Naive B cell (primary cell): ENCODE results near the gene KCNH3. TPM values are rescaled to one million over a fixed set of nuclear protein-coding genes. Genes with fewer than 3 reads are reported as not detected.
A peak's percentile ranks its signal among the peaks of the same experiment; 100 is the strongest.

Experiments
- ATAC-seq, 2 donors: fragments of 150-1000 bp; cut with Tn5 transposase; 2 replicates each; pipeline ENCODE4 v1.10.0; 2021; ENCODE audit warnings: low read depth in 2 of 2, mild to moderate bottlenecking in 2 of 2, moderate library complexity in 2 of 2
- DNase-seq: peaks from one replicate; pipeline ENCODE4 v3.0.0; 2022
- H3K27ac Mint-ChIP-seq, 6 donors: one replicate each; pipeline ENCODE4 v1.8.0; 2020 to 2022; ENCODE audit warnings: mild to moderate bottlenecking in 6 of 6, mixed read lengths in 6 of 6, moderate library complexity in 5 of 6, inconsistent platforms in 2 of 6
- H3K27me3 Mint-ChIP-seq, 3 donors: one replicate each; pipeline ENCODE4 v1.8.0; 2021 to 2022; ENCODE audit warnings: mixed read lengths in 3 of 3, mild to moderate bottlenecking in 1 of 3
- H3K36me3 Mint-ChIP-seq, 2 donors: one replicate each; pipeline ENCODE4 v1.8.0; 2020 to 2022; ENCODE audit warnings: mixed read lengths in 2 of 2, inconsistent platforms in 1 of 2, mild to moderate bottlenecking in 1 of 2
- H3K4me1 Mint-ChIP-seq, 3 donors: one replicate each; pipeline ENCODE4 v1.8.0; 2020 to 2022; ENCODE audit warnings: mixed read lengths in 3 of 3, inconsistent platforms in 1 of 3, mild to moderate bottlenecking in 1 of 3, moderate library complexity in 1 of 3
- H3K4me3 Mint-ChIP-seq, 8 donors: one replicate each; pipeline ENCODE4 v1.8.0; 2020 to 2022; ENCODE audit warnings: mild to moderate bottlenecking in 8 of 8, mixed read lengths in 8 of 8, moderate library complexity in 8 of 8, inconsistent platforms in 2 of 8
- H3K9me3 Mint-ChIP-seq, 7 donors: one replicate each; pipeline ENCODE4 v1.8.0; 2020 to 2022; ENCODE audit warnings: mixed read lengths in 7 of 7, mild to moderate bottlenecking in 5 of 7, inconsistent platforms in 2 of 7, moderate library complexity in 1 of 7
- polyA plus RNA-seq, 6 donors: library from polyadenylated mRNA; unstranded; fragments of 300-500 nt; fragmentation: Illumina TruSeq; gene quantifications; one replicate each; pipeline ENCODE4 v1.2.3, GENCODE V29; 2021; ENCODE audit warnings: low read depth in 6 of 6

The KCNH3 gene
- polyA plus RNA-seq, 6 donors from 2014 or later: 0.09 to 0.33 (median 0.18) TPM; not detected in 3

DNA sequence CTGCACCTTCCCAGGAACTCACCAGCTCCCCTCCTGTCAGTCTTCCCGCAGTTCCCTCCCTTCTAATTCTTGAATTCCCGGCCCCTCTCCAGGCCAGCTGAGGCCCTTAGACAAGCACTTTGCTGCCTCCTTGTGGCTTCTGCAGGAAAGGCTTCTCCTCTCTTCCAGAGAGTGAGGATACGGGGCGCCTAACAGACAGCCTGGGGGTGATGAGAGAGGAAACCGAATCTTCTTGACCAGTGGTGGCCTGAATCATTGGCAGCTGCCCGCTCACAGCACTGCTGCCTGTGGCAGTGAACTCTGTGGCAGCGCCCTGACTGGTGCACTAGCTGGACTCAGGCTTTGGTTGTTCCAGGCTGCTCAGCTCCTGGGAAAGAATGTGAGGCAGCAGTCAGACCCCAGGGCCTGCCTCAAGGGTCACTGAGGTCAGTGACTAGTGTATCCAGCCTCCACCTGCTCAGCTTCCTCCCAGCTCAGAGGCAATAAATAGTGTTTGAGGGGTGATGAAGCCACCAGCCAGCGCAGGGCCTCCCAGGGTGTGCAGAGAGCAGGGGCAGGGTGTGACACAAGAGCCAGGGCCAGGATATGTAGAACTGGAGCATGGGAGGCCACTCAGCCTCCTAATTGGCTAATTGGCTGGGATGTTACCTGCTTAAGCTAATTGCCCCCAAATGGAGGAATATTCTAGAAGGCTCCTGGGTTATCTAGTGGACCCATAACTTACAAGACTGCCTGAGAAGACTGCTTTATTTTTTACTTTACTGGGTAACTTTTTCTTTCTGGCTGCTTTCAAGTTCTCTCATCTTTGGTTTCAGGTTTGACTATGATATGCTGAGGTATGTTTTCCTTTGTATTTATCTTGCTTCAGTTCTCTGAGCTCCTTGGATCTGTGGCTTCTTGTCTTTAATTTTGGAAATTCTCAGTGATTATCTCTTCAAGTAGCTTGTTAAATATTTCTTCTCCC is 42.0 kb downstream of the KCNH3 start:
- Mint-ChIP-seq H3K4me1 (peaks cover 8 to 36% (median 22%) of the 10 kb centered on the region in 3 donors), H3K27me3 (no peaks in the 10 kb centered on the region), H3K27ac (peak overlapping the region in 1 of 6 donors; percentile 12), H3K9me3 (no peaks in the 10 kb centered on the region), H3K4me3 (no peak overlapping the region), H3K36me3 (peaks cover 23 to 28% of the 10 kb centered on the region in 2 donors)
- DNase-seq (peak; percentile 33), ATAC-seq (peak; percentile 47 to 61)

DNA sequence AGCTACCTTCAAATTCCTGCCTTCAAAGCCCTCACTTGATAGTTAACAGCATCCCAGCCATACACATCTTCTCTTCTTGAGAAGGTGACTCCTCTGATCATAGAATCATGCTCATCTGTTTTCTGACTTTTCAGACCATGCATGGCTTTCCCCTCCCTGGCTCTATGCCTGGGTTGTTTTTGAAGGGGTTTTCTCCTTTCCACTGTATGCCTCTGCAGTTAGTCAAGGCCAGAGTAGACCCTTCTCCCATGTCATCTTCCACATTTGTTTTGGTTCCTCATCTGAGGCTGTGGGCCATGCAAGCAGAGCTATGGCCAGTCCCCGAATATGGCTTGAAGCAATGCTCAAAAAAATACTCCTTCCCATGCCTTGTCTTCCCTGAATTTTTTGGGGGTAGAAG is 43.4 kb downstream of the KCNH3 start:
- peaks cover 19 to 23% of the 10 kb centered on the region in 2 donors for H3K36me3 Mint-ChIP-seq
- peak overlapping the region in 1 of 8 donors; percentile 7 for H3K4me3 Mint-ChIP-seq
- no peak for ATAC-seq
- DNase-seq: no peak
- no peaks in the 10 kb centered on the region for H3K9me3 Mint-ChIP-seq
- H3K27ac Mint-ChIP-seq: peak overlapping the region in 1 of 6 donors; percentile 48
- no peaks in the 10 kb centered on the region for H3K27me3 Mint-ChIP-seq
- H3K4me1 Mint-ChIP-seq: peaks cover 8 to 36% (median 18%) of the 10 kb centered on the region in 3 donors

DNA sequence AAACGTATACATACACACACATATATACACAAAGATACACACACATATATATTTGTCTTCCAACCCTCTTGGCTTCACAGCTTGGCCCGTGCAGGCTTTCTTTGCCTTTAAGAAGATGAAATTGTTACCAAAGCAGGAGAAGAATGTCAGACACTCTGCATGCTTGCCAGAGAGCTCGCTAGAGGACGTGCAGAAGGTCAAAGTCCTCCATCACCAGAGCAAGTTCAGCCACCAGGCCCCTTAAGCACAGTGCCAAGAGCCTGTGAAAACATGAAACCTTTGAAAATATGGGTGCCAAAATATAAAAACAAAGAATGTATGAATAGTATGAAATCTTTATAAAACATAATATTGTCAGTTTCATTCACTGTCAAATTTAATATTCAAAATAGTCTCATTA is 44.0 kb downstream of the KCNH3 start:
- no peak overlapping the region for H3K4me3 Mint-ChIP-seq
- peaks cover 12 to 23% of the 10 kb centered on the region in 2 donors for H3K36me3 Mint-ChIP-seq
- DNase-seq (no peak), ATAC-seq (no peak)
- no peaks in the 10 kb centered on the region for H3K27me3 Mint-ChIP-seq
- H3K27ac Mint-ChIP-seq: no peak overlapping the region
- peaks cover 6 to 36% (median 18%) of the 10 kb centered on the region in 3 donors for H3K4me1 Mint-ChIP-seq
- no peaks in the 10 kb centered on the region for H3K9me3 Mint-ChIP-seq

DNA sequence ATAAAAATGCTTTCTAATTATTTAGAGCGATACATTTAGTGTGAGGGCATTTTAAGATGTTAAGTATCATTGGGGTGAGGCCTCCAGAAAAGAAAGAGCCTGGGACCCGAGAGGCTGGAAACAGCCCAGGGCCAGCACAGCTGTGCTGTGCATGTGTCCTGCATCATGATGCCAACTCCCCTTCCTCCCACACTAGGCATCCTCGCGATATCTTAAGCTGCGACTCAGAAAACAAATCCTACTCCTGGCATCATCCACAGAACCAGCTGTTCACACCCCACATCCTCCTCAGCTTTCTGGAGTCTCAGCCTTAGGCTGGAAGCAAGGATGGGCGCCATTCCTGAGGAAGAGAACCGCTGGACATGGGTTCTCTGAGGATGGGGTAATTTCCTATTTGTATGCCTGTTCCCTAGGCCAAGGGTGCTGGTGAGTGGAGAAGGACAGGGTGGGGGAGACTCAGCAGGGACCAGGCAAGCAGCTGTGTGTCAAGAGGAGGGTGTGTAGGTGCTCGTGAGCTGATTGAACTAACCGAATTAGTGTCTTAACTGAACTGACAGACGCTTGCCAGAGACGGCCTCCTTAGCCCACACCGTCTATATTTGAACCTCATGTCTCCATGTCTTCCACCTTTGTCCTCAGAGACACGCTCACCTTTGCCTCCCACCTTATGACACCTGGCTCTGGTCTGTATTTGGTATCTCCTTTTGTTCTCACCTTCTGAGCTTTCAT is 44.7 kb downstream of the KCNH3 start:
- H3K4me1 Mint-ChIP-seq: peaks cover 6 to 35% (median 18%) of the 10 kb centered on the region in 3 donors
- no peak for ATAC-seq
- peak overlapping the region in 1 of 6 donors; percentile 82 for H3K27ac Mint-ChIP-seq

DNA sequence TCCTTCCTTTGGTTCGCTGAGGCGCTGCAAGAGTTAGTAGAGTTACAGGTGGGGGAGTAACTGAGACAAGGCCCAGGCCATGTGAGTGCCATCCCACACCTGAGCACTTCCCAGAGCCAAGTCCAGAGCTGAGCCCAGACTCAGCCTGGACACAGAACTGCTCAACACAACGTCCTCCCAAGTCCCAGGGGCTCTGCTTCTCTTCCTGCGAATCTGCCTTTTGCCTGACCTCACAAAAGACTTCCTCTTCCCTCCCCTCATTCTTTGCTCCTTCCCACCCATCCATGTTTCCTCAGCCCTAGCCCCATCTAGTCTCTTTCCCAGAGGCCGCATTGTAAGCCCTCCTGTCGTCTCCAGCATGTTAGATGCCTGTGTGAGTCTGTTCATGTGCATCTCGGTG is 45.8 kb downstream of the KCNH3 start:
- Mint-ChIP-seq H3K36me3 (peaks cover 11 to 19% of the 10 kb centered on the region in 2 donors), H3K27me3 (no peaks in the 10 kb centered on the region), H3K27ac (peak overlapping the region in 2 of 6 donors; percentile 47 to 68), H3K4me3 (peak overlapping the region in 1 of 8 donors; percentile 55), H3K9me3 (no peaks in the 10 kb centered on the region), H3K4me1 (peaks cover 6 to 29% (median 18%) of the 10 kb centered on the region in 3 donors)
- DNase-seq (no peak), ATAC-seq (no peak)

More for the DNA sequence above, 44.7 kb downstream of the KCNH3 start:
- H3K27me3 Mint-ChIP-seq: no peaks in the 10 kb centered on the region
- no peaks in the 10 kb centered on the region for H3K9me3 Mint-ChIP-seq
- no peak for DNase-seq
- H3K4me3 Mint-ChIP-seq: no peak overlapping the region
- peaks cover 11 to 23% of the 10 kb centered on the region in 2 donors for H3K36me3 Mint-ChIP-seq

DNA sequence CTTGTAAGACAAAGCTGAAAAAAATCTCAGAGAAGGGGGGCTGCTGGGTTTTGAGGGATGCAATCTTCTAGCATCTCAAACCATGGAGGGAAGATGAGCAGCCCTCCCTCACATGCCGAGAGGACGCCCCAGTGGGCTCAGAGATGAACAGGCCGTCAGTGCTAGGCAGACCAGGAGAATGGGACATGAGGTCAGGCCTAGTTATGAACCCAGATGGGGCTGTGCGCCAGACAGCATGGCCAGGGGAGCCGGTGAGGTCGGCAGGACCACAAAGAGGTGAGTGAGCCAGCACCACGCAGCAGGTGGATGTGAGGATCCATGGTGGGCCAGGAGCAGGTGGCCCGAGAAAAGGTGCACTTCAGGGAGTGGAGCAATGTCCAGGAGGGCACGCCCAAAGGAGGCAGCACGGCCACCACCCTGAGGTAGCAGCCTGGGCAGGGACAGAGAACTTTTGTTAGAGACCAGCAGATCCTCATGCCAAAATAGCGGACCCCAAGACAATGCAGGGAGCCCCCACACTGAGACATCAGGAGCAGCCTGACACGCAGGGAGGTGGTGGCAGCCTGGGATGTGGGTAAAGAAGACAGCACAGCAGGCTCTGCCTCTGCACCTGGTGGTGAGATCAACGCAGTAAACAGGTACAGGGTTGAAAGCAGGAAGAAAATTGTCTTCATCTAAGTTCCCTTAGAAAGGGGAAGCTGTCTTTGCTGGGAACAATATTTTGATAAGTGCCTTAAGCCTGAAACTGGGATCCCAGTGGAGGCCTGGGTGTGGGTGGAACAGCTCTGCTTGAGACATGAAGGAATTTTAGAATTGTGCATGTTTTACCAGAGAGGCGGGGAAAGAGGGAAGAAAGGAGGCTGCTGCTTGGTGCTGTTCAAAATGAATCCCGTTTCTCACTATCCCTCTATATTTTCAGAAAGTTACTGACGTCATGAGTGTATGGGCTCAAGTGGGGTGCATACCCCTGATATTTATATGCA is 46.9 kb downstream of the KCNH3 start:
- ATAC-seq (no peak), DNase-seq (no peak)
- H3K4me3 Mint-ChIP-seq: no peak overlapping the region
- H3K27me3 Mint-ChIP-seq: no peaks in the 10 kb centered on the region
- H3K4me1 Mint-ChIP-seq: peaks cover 2 to 18% (median 14%) of the 10 kb centered on the region in 3 donors
- H3K36me3 Mint-ChIP-seq: peaks cover 15 to 27% of the 10 kb centered on the region in 2 donors
- peaks cover 0 to 5% (median 2%) of the 10 kb centered on the region in 7 donors for H3K9me3 Mint-ChIP-seq
- peak overlapping the region in 2 of 6 donors; percentile 5 to 86 for H3K27ac Mint-ChIP-seq

DNA sequence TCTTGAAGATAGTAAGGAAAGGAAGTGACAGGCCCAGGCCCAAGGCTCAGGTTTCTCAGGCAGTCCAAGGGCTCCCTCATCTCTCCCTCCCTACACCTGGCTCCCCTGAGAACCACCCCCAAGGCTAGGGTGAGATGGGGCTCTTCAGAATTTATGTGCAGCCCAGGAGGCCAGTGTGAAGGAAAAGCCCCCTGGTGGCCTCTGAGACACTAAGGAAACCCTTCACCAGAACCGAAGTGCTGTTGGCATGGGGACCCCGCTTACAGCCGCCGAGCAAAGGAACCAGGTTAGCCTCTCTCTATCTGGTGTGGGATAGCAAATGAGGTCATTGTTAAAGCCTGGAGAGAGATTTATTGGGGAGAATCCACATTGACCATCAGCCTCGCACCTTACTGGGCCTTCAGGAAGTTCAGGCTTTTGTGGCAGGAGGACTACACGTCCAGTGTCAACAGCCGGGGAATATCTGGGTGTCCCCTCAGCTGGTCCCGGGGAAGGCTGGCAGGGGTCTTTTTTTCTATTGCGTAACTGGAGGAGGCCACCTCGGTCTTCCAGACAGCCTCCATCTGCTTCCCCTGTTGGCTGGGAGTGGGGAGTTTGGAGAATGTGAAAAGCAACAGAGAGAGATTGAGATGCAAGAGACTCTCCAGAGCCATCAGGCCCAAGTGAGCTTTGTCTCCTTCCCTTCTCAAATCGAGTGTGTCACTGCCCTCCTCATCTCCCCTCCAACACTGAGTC is 48.5 kb downstream of the KCNH3 start:
- DNase-seq (no peak), ATAC-seq (no peak)
- Mint-ChIP-seq H3K9me3 (peaks cover 2 to 15% (median 4%) of the 10 kb centered on the region in 7 donors), H3K4me3 (no peak overlapping the region), H3K4me1 (peaks cover 1 to 5% (median 4%) of the 10 kb centered on the region in 3 donors), H3K27me3 (no peaks in the 10 kb centered on the region), H3K36me3 (peaks cover 19 to 31% of the 10 kb centered on the region in 2 donors), H3K27ac (peak overlapping the region in 1 of 6 donors; percentile 32)

DNA sequence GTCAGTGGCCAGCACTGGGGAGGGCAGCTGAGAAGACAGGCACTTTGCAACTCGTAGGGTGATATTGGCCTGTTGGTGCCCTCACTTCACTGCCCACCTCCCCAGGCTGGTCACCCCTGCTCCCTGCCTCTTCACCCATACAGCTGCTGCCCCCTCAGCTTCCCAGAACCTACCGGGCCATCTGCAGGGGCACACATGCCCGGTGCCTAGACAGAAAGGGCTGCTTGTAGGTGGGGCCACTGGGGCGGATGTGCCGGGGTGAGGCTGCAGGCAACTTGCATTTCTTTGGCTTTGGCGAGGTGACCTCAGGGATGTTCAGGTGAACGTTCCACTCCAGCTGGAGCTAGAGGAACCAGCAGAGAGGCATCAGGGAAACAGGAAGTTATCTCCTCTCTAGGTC is 49.5 kb downstream of the KCNH3 start:
- H3K27ac Mint-ChIP-seq: no peak overlapping the region
- no peaks in the 10 kb centered on the region for H3K4me1 Mint-ChIP-seq
- no peak overlapping the region for H3K4me3 Mint-ChIP-seq
- no peak for ATAC-seq
- peaks cover 19 to 31% of the 10 kb centered on the region in 2 donors for H3K36me3 Mint-ChIP-seq
- no peak for DNase-seq
- H3K9me3 Mint-ChIP-seq: peaks cover 2 to 15% (median 4%) of the 10 kb centered on the region in 7 donors
- H3K27me3 Mint-ChIP-seq: no peaks in the 10 kb centered on the region

DNA sequence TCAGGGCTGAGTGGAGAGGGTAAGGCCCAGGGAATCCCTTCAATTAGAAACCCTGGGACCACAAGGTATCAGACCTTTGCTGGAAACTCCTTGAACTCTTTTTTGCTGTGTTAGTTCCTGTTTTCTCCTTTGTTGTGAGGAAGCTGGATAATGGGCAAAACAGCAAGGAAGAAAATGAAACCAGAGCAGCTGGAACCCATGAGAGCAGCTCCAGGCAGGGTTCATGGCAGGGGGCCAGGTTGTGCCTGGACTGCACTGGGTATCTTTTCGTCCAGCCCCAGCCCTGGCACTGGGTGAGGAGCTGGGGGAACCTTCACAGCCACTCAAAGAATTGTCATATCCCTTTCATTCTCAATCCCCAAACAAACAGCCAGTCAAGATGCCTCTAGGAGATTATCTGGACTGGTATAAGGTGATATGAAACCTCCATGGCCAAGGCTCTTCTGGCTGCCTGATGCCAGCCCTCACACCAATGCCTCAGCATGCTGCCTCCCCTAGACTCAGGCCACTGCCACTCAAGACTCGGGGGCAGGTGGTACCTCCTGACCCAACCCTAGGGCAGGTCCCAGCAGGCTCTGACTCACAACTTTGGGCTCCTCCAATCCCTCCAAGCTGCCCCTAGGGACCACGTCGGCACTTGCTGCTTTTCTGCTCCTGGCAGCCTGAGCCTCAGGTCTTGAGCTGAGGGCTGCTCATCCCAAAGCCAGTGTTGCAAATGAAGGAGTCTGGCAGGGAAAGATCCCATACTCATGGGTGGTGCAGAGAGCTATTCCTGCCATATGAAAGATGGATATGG is 50.1 kb downstream of the KCNH3 start:
- DNase-seq: no peak
- Mint-ChIP-seq H3K36me3 (peaks cover 19 to 26% of the 10 kb centered on the region in 2 donors), H3K27ac (peak overlapping the region in 2 of 6 donors; percentile 68 to 79), H3K4me3 (no peak overlapping the region), H3K4me1 (no peaks in the 10 kb centered on the region), H3K9me3 (peaks cover 2 to 15% (median 4%) of the 10 kb centered on the region in 7 donors), H3K27me3 (no peaks in the 10 kb centered on the region)
- no peak for ATAC-seq

DNA sequence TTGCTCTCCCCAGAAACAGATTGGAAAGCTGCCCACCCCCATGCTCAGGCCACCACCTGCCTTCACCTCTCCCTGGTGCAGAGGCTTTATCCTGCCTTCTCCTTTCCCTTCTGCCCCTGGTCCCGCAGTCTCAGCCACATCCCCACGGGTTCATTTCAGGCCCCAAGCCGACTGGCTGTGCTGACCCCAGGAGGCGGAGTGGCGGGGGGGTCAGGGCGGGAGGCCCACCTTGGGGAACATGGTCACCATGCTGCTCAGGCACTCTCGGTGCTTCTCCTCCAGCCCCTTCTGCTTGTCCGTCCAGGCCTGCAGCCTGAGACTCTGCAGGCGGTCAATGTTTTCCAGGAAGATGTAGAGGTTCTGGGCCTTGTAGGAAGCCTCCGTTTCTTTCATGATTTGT is 59.7 kb downstream of the KCNH3 start:
- ATAC-seq: no peak
- Mint-ChIP-seq H3K4me1 (peaks cover 5 to 14% (median 10%) of the 10 kb centered on the region in 3 donors), H3K9me3 (no peaks in the 10 kb centered on the region), H3K27me3 (no peaks in the 10 kb centered on the region), H3K27ac (no peak overlapping the region), H3K4me3 (no peak overlapping the region), H3K36me3 (no peaks in the 10 kb centered on the region)
- DNase-seq: no peak

DNA sequence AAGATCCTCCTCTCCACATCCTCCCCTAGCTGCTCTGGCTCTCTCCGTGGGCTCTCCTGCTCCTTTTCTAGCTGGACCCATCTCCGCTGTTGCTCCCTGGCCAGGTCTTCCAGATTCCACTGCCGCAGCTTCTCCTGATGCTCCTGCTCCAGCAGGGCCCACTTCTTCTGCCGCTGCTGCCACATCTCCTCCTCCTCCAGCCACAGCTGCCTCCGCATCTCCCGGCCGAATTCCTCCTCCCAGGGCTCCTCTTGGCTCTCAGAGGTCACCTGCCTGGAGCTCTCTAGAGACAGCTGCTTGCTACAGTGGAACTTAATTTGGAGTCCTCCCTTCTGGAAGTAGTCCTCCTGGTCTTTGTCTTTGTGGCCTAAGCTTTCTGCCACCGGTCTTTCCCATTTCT is 61.1 kb downstream of the KCNH3 start:
- ATAC-seq: no peak
- DNase-seq: no peak
- Mint-ChIP-seq H3K4me1 (peaks cover 5 to 14% (median 10%) of the 10 kb centered on the region in 3 donors), H3K9me3 (no peaks in the 10 kb centered on the region), H3K27me3 (no peaks in the 10 kb centered on the region), H3K36me3 (no peaks in the 10 kb centered on the region), H3K27ac (no peak overlapping the region), H3K4me3 (peak overlapping the region in 1 of 8 donors; percentile 67)
